ENCODE data around the gene RBPJL. TPM values are rescaled to one million over a fixed set of nuclear protein-coding genes. Genes with fewer than 3 reads are reported as not detected.

RBPJL gene
- total RNA-seq, 1 donor from 2014 or later, result not detected

DNA sequence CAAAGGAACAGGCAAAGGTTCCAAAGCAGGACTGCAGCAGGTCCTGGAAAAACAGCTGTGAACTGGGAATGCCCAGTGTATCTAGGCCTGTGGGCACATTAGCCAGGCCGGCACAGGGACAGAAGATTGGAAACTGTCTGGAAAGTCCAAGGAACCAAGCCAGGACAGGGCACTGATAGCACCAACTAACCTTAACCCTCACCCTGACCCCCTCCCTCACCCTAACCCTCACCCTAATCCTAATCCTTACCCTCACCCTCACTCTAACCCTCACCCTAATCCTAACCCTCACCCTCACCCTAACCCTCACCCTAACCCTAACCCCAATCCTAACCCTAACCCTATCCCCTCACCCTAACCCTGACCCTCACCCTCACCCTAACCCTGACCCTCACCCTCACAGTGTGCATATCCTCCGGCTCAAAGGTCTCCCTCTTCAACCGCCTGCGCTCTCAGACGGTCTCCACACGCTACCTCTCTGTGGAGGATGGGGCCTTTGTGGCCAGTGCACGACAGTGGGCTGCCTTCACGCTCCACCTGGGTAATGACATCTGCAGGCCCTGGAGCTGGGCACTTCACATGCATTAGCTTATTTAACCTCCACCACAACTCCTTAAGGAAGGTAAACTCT lies 6.5 kb downstream of the RBPJL start:
- no peaks in the 10 kb centered on the region for H3K36me3 ChIP-seq (ENCODE audit: control insufficient read depth, insufficient read depth, low read length)

DNA sequence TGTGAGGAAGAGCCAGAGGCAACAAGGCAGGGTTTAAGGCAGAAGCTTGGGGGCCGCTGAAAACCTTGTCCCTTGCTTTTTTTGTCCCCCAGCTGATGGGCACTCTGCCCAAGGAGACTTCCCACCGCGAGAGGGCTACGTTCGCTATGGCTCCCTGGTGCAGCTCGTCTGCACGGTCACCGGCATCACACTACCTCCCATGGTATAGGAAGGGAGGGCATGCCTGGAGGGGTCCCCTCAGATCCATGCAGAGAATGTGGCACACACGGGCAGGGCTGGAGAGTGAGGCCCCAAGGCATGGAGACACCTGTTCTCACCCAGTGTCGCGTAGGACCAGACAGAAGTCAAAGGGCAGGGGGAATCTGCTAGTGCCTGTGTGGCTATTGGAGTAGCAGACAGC lies 7.3 kb downstream of the RBPJL start:
- Histone ChIP-seq H3K4me3 (ENCODE audit: low read depth, low read length) (no peak overlapping the region), H3K27me3 (ENCODE audit: control insufficient read depth, insufficient read depth, low read length) (peaks cover 31% of the 10 kb centered on the region), H3K36me3 (ENCODE audit: control insufficient read depth, insufficient read depth, low read length) (no peaks in the 10 kb centered on the region)
- TF ChIP-seq, protein P1, sequence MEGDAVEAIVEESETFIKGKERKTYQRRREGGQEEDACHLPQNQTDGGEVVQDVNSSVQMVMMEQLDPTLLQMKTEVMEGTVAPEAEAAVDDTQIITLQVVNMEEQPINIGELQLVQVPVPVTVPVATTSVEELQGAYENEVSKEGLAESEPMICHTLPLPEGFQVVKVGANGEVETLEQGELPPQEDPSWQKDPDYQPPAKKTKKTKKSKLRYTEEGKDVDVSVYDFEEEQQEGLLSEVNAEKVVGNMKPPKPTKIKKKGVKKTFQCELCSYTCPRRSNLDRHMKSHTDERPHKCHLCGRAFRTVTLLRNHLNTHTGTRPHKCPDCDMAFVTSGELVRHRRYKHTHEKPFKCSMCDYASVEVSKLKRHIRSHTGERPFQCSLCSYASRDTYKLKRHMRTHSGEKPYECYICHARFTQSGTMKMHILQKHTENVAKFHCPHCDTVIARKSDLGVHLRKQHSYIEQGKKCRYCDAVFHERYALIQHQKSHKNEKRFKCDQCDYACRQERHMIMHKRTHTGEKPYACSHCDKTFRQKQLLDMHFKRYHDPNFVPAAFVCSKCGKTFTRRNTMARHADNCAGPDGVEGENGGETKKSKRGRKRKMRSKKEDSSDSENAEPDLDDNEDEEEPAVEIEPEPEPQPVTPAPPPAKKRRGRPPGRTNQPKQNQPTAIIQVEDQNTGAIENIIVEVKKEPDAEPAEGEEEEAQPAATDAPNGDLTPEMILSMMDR (IDR thresholded peaks at IDR 0.05; ENCODE audit: insufficient read depth, low read length, poor library complexity, severe bottlenecking), result no peak
- DNase-seq (ENCODE audit: low read depth), result no peak

More for the DNA sequence above, 6.5 kb downstream of the RBPJL start:
- Histone ChIP-seq H3K4me3 (ENCODE audit: low read depth, low read length) (no peak overlapping the region), H3K27me3 (ENCODE audit: control insufficient read depth, insufficient read depth, low read length) (peaks cover 35% of the 10 kb centered on the region)
- TF ChIP-seq, protein P1 (IDR thresholded peaks at IDR 0.05; ENCODE audit: insufficient read depth, low read length, poor library complexity, severe bottlenecking), result no peak
- no peak for DNase-seq (ENCODE audit: low read depth)

DNA sequence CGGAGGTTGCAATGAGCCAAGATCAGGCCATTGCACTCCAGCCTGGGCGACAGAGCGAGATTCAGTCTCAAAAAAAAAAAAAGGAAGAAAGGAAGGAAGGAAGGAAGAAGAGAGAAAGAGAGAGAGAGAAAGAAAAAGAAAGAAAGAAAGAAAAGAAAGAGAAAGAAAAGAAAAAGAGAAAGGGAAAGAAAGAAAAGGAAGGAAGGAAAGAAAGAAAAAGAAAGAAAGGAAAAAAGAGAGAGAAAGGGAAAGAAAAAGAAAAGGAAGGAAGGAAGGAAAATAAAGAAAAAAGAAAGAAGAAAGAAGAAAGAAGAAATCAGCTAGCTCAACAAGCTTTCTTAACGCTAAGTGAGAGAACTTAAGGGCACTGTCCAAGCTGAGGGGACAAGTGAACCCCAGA lies 9.0 kb downstream of the RBPJL start:
- Histone ChIP-seq H3K27me3 (ENCODE audit: control insufficient read depth, insufficient read depth, low read length) (peaks cover 31% of the 10 kb centered on the region), H3K4me3 (ENCODE audit: low read depth, low read length) (no peak overlapping the region), H3K36me3 (ENCODE audit: control insufficient read depth, insufficient read depth, low read length) (no peaks in the 10 kb centered on the region)
- TF ChIP-seq, protein P1 (IDR thresholded peaks at IDR 0.05; ENCODE audit: insufficient read depth, low read length, poor library complexity, severe bottlenecking), result no peak
- DNase-seq (ENCODE audit: low read depth), result no peak

DNA sequence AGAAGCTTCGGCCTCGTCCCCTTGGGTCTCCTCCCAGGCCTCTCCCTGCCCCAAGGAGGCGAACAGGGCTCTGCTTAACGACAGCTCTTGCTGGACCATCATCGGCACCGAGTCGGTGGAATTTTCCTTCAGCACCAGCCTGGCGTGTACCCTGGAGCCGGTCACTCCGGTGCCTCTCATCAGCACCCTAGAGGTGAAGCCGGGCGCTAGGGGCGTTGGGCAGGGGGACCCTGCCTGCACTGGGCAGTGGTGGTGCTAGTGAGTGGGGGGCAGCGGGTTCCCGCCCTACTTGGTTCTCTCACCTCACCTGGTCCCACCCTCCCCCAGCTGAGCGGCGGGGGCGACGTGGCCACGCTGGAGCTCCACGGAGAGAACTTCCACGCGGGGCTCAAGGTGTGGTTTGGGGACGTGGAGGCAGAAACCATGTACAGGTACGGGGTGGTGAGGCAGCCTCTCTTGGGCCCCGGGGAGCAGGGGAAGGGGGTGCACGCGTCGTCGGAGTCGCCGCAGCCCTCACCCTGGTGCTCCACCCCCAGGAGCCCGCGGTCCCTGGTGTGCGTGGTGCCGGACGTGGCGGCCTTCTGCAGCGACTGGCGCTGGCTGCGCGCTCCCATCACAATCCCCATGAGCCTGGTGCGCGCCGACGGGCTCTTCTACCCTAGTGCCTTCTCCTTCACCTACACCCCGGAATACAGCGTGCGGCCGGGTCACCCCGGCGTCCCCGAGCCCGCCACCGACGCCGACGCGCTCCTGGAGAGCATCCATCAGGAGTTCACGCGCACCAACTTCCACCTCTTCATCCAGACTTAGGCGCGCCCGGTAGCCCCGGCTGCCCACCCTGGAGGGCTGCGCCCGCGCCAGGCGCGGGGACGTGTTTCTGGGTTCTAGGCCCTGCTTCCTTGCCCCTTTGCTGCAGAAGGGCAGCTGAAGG lies 9.8 kb downstream of the RBPJL start:
- TF ChIP-seq, protein P1 (IDR thresholded peaks at IDR 0.05; ENCODE audit: insufficient read depth, low read length, poor library complexity, severe bottlenecking), result no peak
- no peak for DNase-seq (ENCODE audit: low read depth)
- Histone ChIP-seq H3K4me3 (ENCODE audit: low read depth, low read length) (no peak overlapping the region), H3K36me3 (ENCODE audit: control insufficient read depth, insufficient read depth, low read length) (no peaks in the 10 kb centered on the region), H3K27me3 (ENCODE audit: control insufficient read depth, insufficient read depth, low read length) (peaks cover 29% of the 10 kb centered on the region)

DNA sequence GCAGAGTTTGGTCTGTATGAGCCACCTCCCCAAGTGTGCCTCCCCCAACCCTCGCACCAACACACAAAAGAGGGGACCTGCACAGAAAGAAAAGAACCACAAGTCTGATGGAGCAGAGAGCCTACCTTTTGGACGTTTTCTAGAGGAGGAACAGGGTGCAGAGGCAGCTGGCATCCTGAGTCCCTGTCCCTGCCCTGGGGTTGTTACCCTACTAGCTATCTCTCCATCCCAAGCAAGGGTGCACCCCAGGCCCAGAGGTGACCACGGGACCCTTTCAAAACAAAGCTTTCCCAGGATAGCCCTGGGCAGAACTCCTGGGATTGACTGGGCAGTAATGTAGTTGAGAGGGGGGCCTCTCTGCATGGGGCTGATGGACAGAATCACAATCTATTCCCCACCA lies 11.2 kb downstream of the RBPJL start:
- H3K4me3 ChIP-seq (ENCODE audit: low read depth, low read length), result no peak overlapping the region
- peaks cover 22% of the 10 kb centered on the region for H3K27me3 ChIP-seq (ENCODE audit: control insufficient read depth, insufficient read depth, low read length)
- no peak for DNase-seq (ENCODE audit: low read depth)
- no peaks in the 10 kb centered on the region for H3K36me3 ChIP-seq (ENCODE audit: control insufficient read depth, insufficient read depth, low read length)
- TF ChIP-seq, protein P1 (IDR thresholded peaks at IDR 0.05; ENCODE audit: insufficient read depth, low read length, poor library complexity, severe bottlenecking), result no peak

Data from kidney epithelial cell (primary cell).